Bone marrow (tissue), 2 donors: Measurements from ENCODE around the gene TRPM3.

Source experiments
- DNase-seq, 2 donors: peaks; one replicate each; lab custom pipeline; 2025; lab: John Stamatoyannopoulos, UW

TRPM3 gene

DNA sequence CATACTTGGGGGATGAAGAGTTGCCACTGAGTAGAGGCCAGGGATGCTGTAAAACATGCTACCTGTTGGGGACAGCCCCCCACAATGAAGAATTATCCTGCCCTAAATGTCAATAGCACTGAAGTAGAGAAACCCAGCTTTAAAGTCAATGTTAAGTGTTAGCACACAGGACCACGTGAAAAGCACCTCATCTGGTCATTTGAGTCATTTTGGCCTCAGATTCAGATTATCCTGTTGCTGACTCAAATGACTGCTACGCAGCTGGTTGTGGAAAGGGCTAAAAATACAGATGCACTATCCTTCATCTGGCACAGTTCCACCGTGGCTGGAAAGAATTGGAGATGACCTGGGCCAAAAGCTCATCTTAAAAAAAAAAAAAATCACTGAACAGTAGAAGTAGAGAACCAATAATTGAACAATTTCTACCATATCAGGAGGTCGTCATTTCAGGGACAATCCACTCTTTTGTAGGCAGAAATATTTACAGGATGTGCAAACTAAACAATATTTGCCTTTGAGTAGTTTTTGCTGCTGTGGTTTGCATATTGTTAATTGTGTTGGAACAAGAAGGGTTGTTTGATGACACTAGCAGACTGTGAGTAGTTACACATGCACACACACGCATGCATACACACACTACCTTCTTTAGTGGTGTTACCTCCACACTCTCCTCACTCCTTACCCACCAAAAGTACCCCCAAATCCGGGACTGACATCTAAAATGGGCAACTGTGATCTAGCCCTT, 511.7 kb downstream of the TRPM3 start:
- no peak for DNase-seq

DNA sequence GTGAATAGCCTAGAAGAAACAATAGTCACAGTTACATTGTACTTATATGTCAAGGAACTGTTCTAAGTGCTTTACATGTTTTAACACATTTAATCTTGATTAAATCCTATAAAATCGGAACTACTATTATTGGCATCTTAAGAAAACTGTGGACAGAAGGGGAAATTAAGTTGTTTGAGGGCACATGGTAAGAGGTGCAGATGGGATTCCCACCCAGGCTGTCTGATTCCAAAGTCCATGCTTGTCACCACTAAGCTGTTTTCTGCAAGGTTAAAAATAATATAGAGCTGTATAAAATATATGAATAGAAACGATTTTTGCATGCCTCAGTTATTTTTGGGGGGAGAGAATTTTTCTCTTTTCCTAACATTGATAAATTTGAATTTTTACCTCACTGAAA, 512.4 kb downstream of the TRPM3 start:
- no peak for DNase-seq

DNA sequence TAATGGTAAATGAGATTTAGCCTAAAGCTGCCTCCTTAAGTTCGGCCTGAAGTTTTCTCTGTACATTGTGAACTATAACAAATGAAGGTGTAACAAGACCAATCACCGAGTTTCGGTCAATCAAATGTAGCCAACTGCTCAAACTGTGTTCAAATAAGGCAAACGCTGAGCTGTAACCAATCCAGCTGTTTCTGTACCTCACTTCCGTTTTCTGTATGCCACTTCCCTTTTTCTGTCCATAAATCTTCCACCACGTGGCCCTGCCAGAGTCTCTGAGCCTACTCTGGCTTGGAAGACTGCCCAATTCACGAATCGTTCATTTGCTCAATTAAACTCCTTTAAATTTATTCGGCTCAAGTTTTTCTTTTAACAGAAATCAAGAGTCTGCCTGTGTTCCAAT, 513.5 kb downstream of the TRPM3 start:
- peak in 1 of 2 donors; percentile 97 for DNase-seq

DNA sequence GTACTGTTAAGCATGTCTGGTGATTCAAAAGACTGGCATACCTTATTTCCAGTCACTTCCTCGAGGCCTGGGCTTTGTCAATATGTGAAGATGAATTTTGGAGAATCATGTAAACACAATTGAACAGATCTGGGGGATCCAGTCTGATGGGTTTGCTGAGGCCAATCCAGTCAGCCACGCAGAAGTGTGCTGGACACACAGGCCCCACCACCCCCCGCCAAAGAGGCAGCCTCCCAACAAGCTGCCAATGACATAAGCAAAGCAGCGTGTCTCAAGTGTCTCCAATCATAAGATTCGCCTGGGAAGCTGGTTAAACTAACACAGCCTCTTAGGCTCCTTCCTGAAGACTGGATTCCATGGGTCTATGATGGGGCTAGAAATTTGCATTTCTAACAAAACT, 514.1 kb downstream of the TRPM3 start:
- DNase-seq = no peak

DNA sequence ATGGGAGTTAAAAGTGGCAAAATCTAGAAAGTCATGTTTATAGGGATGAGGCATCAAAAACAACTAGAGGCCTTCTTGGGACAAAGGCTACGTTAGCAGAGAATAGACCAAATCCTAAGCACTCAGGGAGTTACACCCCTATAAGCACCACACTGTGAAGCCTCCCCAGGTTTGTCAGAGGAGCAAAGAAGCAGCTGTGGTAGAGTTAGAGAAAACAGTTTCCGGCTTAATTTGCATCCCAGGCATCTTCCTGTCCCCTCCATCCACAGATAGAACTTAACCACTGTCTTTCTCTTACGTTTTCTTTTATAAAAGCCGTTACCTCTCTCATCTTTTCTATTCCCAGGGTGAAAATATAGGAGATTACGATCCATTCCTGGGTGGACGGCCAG, 518.4 kb downstream of the TRPM3 start:
- no peak for DNase-seq

DNA sequence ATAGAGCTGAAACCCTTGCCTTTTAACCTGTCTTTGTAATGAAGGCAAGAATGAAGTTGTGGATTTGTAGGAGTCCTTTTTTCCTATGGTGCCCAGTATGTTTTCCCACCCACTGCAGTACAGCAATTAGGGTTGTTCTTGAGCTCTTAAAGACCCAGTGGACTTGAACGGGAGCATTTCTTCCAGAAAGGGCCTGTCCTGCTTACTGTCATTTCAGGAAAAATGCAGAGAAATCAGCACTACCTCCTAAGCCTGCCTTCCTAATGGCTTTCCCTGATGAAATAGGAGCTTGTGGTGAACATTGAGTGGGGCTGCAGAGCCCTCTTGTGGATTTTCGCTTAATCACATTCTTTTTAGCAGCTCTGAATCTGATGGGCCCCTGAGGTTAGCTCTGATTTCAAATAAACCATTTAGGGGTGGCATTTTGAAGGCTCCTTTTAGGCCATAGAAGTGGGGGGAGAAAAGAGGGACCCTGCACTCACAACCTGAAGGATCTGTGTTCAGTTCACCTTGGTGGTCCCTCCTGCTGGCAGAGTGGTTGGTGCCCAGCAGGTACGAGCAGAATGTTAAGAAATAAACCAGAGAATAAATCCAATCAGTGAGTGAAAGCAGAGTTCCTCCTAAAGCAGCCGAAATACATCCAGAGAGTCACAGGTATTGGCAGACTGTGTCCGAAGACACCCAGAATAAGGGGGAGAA, 519.0 kb downstream of the TRPM3 start:
- peak in 1 of 2 donors; percentile 38 for DNase-seq

DNA sequence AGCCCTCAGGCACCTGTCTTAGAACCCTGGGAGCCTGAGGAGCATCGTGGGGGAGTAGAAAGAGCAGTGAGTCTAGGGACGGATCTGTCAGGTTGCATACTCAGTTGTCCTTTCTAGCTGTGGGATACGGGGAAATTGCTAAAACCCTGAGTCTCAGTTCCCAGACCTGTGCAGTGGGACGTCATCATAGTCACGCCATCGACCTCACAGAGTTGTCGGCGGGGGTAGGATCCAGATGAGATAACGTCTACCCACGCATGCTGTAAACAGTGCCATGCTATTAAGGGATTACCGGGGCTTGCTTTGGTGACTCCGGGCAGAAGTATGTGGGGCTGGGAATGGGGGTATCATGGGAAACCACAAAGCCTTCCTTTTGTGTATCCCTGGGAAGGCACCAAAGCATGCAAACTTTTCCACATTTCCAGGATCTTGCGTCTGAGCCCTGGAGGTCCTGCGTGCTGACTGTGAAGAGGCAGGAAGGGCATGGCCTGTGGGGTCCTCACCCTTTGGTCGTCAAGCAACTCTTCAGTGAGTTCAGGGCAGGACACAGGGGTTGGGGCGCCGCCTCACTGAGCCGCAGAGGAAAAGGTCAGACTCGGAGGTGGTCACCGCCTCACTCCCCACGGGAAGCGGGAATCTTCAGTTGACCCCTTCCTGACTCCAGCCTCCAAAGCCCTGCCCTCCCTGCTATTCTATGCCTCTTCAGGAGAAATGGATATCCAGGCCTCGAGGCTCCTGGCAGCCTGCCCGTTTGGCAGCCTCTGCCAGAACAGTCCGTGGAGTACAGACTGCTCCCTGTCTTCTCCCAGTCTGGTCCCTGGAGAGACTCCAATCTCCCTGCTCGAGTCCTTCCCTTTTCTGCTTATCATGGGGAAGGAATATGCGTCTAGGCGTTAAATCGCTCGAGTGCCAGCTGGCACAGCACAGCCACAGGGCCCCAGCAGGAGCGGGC, 520.1 kb downstream of the TRPM3 start:
- DNase-seq = no peak

DNA sequence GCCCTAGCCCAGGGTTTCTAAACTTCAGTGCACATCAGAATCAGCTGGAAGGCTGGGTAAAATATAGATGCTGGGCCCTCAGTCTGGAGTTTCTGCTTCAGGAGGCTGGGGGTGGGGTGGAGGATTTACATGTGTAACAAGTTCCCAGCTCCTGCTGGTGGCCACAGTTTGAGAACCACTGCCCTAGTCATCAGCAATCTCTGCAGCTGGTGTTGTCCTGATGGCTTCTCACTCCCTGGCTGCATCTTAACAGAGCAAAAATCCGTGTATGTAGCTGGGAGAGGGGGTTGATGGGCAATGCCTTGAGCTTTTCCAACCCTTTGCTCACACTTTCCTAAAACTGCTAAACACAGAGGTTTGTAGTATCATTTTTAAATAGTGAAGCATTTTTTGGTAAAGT, 520.9 kb downstream of the TRPM3 start:
- no peak for DNase-seq

DNA sequence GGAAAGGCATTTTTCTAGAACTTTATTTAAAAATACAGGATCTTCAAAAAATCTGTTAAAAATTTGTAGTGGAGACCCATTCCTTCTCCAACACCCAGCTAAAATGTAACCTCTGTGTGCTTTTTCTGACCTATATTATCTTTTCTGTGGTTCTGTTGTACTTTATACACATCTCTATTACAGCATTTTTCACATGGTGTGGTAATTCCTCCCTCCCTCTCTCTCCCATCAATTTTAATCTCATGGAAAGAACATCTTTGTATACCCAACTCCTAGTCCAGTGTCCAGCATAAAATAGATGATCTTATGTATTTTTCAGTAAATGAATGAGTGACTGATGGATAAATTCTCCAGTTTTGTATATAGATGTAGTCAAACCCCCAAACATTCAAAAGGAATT, 523.5 kb downstream of the TRPM3 start:
- DNase-seq = no peak

DNA sequence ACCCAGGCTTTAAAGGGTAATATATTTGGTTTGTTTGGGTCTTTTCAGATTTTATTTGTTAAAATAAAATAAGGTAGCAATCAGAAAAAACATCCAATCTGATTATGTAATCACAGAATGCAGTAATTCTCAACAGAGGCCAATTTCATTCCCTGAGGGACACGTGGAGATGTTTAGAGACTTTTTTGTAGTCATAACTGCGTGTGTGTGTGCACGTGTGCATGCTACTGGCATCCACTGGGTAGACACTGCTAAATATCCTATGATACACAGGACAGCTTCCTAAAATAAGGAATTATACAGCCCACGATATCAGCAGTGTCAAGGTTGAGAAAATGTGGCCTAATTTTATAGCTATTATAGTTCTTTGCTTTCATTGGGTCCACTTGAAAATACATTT, 526.2 kb downstream of the TRPM3 start:
- no peak for DNase-seq

DNA sequence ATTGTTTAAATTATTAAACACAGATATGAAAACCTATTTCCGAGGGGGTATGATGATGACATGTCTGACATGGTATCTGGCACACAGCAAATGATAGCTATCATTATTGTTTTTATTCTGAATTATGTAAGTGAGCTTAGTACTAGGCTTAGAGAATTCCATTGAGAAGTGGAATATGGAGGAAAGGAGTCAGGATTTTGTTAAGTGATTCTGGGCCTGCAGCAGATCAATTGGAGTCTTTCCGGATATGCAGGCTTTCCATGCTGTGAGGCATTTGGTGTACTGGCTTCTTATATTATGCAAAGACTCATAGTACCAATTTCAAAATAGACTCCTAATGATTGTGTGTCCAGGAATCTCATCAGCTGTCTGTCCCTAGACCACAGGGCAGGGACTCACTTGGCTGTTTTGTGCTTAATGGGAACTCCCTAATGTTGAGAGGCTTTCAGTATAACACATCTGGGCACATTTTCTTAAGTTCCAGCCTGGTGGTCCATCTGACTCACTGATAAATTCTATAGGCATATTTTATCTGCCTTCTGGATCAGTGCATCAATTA, 527.0 kb downstream of the TRPM3 start:
- DNase-seq = no peak

DNA sequence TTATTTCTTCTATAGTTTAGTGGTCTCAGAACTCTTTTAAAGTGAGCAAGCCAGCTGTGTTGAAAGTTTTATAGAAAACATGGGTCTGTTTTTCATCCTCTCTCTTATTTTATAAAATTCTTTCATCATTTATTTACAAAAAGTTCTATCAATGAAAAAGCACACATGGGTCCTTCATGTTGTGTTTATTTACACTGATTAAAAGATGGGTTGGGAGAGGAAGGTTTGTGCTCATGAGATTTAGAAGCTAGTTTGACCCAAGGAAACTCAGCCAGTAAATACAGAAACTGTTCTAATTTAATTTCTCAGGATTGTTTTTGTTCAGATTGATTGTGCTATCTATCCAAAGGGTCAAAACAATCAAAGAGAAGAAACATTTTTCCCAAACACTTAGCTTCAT, 528.2 kb downstream of the TRPM3 start:
- DNase-seq = no peak

DNA sequence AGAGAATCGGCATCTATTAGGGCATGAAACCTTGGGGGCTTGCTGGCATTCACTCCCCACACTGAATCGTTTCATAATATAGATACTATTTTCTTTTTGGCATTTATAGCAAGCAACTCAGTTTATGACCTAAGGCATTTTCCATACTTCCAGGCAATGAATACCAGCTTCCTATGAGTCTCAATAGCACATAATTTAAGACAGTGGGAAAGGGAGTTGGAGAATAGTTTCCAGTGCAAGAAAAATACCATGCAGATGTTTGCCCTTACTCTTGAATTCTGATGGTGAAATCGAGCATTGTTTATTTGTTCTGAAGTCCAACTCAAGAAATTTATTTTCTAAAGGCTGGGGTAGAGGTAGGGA, 531.1 kb downstream of the TRPM3 start:
- no peak for DNase-seq

DNA sequence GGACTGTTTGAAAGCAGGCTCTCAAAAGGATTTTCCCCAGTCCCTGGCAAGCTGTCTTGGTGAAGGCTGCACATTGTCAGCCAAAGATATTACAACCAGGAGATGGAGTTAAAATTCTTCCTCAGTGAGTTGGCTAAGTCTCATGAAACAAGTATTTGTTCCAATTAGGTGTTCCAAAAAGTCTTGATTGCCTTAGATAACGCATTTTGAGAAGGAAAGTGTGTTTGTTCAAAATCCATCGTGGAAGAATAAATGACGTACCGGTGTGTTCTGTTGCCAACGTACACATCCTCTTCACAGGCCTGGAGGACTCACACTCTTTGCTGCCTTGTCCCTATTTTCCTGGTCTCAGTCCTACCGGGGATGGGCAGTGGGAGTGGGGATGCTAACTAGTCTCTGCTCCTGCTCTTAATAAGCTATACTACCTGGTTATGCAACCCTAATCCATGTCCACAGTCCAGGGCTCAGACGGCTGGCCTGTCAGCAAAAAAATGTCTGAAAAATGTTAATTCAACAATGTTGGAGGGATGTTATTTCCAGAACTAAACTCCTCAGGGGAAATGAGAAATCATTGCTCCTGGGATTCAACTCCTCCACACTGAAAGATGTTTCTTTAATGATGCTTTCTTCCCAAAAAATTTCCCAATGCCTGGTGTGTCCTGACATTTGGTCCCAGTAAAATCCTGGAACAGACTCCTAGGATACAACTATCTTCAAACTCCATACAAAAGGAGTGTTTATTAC, 531.7 kb downstream of the TRPM3 start:
- no peak for DNase-seq

DNA sequence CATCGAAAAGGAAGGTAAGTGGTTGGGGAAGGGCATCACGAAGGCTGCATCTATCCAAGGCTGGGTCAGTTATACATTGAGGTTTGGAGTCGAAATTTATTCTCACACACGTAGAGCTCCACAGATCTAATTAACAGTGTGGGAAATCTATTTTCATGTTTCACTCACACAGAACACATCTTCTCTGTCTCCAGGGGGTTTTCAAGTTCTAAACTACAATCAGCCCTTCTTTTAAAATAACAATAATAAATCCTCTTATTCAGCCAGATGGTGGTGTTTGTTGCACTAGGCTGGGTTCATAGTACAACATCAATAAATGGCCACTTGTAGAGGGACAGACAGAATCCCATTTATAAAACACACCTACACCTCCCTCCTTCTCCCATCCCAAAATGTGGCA, 532.4 kb downstream of the TRPM3 start:
- no peak for DNase-seq

DNA sequence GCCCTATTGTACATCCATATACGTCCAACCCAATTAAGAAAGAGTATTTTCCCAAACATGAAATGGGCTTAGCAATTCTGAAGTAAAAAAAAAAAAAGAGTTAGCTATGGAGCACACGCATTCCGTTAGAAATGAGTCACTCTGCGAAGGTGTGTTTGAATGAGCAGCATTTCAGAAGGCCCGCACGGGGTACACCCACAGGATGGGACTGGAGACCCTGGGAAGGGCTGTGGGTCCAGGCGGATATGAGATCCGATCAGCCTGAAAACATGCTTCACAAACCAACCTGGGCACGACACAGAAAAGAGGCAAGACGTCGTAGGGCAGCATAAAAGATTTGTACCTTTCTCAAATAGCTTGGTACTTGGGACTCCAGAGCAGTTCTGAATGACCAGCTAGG, 533.0 kb downstream of the TRPM3 start:
- DNase-seq = no peak

DNA sequence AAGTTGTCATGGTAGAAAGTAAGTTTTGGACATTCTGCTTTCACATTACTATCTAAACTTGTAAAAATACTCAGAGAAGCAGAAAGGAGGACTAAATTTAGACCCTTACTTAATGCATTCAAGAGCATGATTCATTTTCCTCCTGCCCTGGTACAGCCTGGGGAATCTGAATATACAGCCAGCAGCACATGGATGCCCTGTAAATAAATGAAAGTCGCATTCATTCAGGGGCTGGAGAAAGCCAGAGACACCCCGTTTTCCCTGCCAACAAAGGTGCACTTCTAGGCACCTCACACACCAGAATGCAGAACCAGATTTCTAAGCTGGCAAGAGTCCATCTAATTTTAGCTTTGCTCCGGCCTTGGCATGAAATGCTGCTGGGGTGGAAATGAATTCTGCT, 534.2 kb downstream of the TRPM3 start:
- peak in 1 of 2 donors; percentile 12 for DNase-seq

DNA sequence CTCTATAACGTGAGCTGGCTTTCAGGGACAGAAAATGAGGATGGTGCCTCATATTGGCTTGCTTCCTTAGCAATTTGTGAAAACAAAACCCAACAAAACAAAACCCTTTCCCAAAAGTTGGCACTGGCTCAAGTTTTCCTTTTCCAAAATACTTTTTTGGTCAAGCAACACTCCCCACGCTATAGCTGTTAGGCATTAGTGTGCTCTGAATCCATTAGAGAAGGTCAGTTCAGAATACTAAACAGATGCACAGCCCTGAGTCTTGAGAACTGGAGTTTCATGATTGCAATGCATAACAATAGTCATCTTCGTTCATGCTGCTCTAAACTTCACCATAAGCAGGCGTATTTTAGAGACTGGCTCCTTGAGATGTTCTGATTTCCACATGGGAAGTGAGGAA, 534.9 kb downstream of the TRPM3 start:
- no peak for DNase-seq

DNA sequence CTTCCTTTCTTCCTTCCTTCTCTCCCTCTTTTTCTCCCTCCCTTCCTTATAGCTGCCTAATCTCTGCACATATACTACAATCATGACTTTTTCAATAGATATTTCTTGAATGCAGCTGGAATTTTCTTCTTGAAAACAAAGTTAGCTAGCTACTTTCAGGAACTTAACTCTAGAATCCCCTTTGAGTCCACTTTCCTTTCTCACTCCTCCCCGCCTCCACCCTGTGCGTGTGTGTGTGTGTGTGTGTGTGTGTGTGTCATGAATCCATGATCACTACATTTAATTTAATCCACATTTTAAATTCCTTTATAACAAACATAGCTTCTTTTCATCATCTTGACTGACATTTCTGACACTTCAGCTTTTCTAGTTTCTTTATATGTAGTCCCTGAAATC, 539.5 kb downstream of the TRPM3 start:
- no peak for DNase-seq

DNA sequence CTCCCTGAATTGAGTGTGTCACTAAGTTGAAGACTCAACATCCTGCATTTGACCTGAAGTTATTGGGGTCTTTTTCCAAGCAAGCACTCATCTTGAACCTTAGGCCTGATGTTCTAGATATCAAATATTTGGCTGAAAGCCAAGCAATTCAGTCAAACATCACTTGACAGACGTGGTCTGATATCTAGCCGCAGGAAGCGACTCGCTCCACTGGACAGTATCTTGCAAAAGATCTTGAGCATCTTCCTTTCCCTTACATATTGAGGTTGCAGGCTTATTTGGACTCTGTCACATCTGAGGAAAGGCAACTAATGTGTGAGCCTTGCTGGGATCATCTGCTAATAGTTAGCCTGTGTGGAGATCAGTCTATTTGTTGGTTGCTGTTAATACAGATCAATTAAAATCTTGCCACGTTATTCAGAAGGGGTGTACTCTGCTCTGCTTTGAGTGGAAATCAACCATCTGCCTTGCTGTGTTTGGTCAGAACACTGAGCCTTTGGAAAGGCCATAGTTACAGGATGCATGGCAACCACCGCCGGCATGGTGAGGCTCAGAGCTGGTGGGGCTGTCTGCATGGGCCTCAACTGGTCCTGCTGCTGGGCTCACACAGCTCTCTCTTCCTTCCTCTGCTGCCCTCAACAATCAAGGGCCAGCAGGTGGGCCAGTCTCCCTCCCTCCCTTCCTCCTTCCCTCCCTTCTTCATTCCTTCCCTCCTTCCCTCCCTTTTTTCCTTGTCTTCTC, 540.0 kb downstream of the TRPM3 start:
- DNase-seq = no peak

DNA sequence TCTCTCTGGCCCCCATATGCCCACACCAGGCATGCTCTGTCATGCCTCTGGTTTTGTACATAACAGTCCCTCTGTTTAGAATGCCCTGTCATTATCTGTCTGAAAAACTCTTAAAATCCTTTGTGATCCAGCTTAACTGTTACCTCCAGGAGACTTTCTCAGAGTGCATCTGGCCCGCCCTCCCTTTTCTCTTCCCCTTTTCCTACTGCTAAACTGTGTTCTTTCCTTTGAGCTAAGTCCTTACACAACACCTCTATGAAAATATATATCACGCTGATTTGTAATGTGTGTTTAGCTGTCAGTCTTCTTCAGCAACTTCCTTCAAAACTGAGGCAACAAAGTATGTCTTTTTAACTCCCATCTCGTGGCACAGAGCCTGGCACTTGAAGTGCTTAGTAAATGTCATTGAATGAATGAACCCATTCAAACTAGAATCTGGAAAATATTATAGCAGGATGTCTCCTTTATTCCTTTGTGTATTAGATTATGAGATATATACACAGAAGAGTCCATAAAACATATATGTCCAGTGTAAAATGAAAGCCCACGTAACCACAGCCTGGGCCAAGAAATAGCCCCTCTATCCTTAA, 540.7 kb downstream of the TRPM3 start:
- DNase-seq = no peak
